Measurements from ENCODE around the gene FNBP1.

FNBP1 gene

GRCh38 chr9:129854588-129855110, 188.3 kb downstream of the FNBP1 start:
- no peak for DNase-seq (ENCODE audit: low spot score)

- DNase-seq (ENCODE audit: low spot score), result no peak
Observed at GRCh38 chr9:129853614-129854013, 189.4 kb downstream of the FNBP1 start.

GRCh38 chr9:129852579-129852978, 190.4 kb downstream of the FNBP1 start:
- no peak for DNase-seq (ENCODE audit: low spot score)

- DNase-seq (ENCODE audit: low spot score), result no peak
Observed at GRCh38 chr9:129851821-129852220, 191.2 kb downstream of the FNBP1 start.

- DNase-seq (ENCODE audit: low spot score), result no peak
Observed at GRCh38 chr9:129850821-129851550, 192.0 kb downstream of the FNBP1 start.

GRCh38 chr9:129849901-129850300, 193.1 kb downstream of the FNBP1 start:
- DNase-seq (ENCODE audit: low spot score), result no peak

GRCh38 chr9:129848712-129849441, 194.1 kb downstream of the FNBP1 start:
- DNase-seq (ENCODE audit: low spot score), result no peak

- no peak for DNase-seq (ENCODE audit: low spot score)
Observed at GRCh38 chr9:129845373-129845772, 197.6 kb downstream of the FNBP1 start.

GRCh38 chr9:129841071-129841470, 201.9 kb downstream of the FNBP1 start:
- no peak for DNase-seq (ENCODE audit: low spot score)

- DNase-seq (ENCODE audit: low spot score), result no peak
Observed at GRCh38 chr9:129840034-129840433, 203.0 kb downstream of the FNBP1 start.

GRCh38 chr9:129839324-129840023, 203.5 kb downstream of the FNBP1 start:
- DNase-seq (ENCODE audit: low spot score), result no peak

- DNase-seq (ENCODE audit: low spot score), result no peak
Observed at GRCh38 chr9:129838707-129839259, 204.2 kb downstream of the FNBP1 start.
